GM20000 (cell line): ENCODE measurements around the gene CYSTM1.

ENCODE experiments used
- DNase-seq: peaks from one replicate; pipeline ENCODE4 v3.0.0; 2012; ENCODE audit warnings: low spot score
- CTCF ChIP-seq: IDR thresholded peaks from 2 replicates; pipeline ENCODE4 v1.5.1; 2012; ENCODE audit warnings: mild to moderate bottlenecking, control low read depth; ENCODE audit errors: extremely low read depth, missing control alignments

CYSTM1 gene

GRCh38 chr5:140259500-140259899 lies 84.5 kb downstream of the CYSTM1 start:
- no peak for DNase-seq
- TF ChIP-seq CTCF, result no peak

DNA sequence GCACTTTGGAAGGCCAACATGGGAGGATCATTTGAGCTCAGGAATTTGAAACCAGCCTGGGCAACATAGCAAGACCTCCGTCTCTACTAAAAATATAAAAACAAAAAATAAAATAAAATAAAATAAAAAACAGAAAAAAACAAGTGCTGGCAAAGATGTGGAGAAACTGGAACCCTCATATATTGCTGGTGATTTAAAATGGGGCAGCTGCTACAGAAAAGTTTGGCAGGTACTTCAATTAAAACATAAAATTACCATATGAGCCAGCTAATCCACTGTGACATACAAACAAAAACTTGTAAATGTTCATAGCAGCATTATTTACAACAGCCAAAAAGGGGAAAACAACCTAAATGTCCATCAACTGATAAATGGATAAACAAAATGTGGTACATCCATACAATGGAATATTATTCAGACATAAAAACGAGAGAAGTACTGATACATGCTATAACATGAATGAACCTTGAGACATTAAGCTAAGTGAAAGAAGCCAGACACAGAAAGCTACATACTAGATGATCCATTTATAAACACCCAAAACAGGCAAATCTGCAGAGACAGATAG lies 85.2 kb downstream of the CYSTM1 start:
- no peak for TF ChIP-seq CTCF
- DNase-seq, result no peak

DNA sequence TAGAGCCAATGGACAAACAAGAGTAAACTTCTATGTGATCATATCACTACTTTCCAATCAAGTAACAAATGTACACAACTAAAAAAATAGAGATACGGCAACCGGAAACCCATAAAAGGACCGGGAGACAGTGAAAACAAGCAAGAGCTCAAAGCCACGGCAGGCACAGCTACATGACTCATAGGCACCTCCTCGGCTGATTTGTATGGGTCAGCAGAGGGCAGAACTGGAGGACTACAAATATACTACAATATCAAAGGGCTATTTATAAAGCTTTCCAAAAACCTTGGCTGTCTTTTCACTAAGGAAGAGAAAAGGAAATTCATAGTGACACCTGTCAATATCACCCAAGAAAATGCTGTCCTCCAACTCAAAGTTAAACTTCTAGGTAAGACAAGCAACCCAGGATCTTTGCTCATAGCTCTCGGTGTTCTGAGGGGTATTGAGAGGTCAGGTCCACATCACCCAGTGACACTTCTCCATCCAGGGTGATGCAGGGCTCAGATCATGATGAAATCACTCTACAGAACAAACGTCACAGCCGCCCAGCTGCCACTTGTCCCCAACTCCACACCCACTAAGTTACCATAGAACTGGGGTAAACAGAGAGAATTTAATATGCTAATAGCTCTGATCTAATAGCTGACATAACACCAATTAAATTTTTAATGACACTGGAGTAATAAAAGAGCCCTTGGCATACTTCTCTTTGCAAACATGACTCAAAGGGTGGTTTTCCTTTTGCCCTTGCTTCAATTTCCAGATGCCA lies 86.6 kb downstream of the CYSTM1 start:
- no peak for TF ChIP-seq CTCF
- no peak for DNase-seq

DNA sequence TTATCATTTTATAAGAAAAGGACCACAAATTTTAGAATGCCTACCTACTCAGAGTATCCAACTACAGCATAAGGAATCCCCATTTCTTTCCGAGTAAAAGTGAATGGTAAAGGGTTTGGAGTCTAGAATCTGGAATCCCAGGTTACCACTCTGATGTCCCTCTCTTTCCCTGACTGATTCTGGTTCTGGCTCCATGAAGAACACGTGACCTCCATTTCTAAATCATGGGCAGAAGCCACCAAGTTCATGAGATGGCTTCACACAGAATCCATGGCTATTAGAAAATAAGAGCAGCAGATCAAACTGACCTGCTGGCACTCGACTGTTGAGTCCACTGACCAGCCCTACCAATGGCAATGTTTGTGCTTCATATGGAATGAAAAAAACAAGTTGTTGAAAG lies 87.2 kb downstream of the CYSTM1 start:
- TF ChIP-seq CTCF, result no peak
- no peak for DNase-seq

DNA sequence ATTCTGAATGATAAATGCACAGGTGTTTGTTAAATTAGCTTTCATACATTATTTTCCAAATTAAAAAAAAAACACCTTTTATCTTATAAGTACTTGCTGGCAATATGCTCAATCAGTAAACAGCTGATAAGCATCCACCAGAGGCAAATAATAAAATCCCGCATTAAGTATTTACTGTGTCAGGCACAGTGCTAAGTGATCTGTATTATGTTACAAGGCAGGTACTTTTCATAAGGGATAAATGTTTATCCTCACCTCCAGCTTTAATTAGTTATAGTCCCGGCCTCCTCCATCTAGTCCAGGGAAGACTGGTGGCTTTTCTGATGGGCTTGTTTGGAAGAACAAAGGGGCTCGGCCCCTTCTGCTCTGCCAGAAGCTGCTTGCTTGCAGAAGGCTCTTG lies 87.9 kb downstream of the CYSTM1 start:
- no peak for DNase-seq
- TF ChIP-seq CTCF, result no peak

DNA sequence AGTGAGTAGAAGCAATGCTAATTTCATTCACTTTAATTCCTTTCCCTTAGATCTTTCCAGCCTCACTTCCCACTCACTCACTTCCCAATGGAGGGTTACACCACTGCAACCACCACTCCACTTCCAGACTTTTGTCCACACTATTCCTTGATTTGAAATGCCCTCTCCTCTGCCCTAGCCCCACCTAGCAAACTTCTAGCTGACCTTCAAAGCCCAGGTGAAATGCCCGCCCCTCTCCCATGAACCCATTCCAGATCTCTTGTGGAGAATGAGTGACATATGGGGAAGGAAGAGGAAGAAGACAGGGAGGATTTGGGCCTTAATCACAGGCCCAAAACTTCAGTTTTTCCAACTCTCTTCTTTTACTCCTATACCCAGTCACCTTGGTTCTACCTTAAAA lies 90.9 kb downstream of the CYSTM1 start:
- DNase-seq, result no peak
- TF ChIP-seq CTCF, result no peak

DNA sequence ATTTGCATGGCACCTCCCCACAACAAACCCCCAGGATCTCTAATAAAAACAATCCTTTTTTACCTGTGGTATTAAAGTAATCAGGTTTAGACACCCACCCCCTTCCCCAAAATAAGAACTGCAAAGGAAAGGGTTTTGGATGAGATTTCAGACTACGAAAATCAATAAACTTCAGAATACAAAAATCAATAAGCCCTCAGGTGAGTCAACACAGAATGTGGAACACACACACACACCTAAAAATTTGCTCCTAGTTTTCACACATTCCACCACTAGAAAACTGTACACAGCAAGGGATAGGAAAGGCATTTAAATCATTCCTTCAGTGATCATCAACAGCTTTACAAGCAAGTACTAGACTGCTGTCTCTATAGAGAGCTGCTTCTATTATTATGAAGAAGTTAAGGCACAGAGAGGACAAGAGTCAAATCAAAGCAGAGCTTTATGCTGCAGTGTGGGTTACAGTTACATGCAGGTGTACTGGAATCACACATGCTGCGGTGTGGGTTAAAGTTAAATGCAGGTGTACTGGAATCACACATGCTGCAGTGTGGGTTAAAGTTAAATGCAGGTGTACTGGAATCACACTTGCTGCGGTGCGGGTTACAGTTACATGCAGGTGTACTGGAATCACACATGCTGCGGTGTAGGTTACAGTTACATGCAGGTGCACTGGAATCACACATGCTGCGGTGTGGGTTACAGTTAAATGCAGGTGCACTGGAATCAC lies 91.6 kb downstream of the CYSTM1 start:
- no peak for TF ChIP-seq CTCF
- DNase-seq, result no peak
